Measurements from ENCODE around the gene ERV3-1.

DNA sequence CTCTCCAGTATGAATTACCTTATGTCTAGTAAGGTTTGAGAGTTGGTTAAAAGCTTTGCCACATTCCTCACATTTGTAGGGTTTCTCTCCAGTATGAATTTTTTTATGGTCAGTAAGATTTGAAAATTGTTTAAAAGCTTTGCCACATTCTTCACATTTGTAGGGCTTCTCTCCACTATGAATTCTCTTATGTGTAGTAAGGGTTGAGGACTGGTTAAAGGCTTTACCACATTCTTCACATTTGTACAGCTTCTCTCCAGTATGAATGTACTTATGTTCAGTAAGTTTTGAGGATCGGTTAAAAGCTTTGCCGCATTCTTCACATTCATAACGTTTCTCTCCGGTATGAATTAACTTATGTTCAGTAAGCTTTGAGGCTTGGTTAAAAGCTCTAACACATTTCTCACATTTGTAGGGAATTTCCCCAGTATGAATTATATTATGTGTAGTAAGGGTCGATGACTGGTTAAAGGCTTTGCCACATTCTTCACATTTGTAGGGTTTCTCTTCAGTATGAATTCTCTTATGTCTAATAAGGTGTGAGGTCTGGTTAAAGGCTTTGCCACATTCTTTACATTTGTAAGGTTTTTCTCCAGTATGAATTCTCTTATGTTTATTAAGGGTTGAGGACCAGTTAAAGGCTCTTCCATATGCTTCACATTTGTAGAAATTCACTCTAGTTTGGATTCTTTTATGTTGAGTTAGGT, 27.8 kb downstream of the ERV3-1 start:
- TF ChIP-seq, protein P1, sequence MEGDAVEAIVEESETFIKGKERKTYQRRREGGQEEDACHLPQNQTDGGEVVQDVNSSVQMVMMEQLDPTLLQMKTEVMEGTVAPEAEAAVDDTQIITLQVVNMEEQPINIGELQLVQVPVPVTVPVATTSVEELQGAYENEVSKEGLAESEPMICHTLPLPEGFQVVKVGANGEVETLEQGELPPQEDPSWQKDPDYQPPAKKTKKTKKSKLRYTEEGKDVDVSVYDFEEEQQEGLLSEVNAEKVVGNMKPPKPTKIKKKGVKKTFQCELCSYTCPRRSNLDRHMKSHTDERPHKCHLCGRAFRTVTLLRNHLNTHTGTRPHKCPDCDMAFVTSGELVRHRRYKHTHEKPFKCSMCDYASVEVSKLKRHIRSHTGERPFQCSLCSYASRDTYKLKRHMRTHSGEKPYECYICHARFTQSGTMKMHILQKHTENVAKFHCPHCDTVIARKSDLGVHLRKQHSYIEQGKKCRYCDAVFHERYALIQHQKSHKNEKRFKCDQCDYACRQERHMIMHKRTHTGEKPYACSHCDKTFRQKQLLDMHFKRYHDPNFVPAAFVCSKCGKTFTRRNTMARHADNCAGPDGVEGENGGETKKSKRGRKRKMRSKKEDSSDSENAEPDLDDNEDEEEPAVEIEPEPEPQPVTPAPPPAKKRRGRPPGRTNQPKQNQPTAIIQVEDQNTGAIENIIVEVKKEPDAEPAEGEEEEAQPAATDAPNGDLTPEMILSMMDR (IDR thresholded peaks at IDR 0.05), result no peak
- no peak for TF ChIP-seq POLR2A (IDR thresholded peaks at IDR 0.05)

Data from Peyer's patch (tissue), 4 donors.